ENCODE measurements around the gene SLC4A11.

The SLC4A11 gene

DNA sequence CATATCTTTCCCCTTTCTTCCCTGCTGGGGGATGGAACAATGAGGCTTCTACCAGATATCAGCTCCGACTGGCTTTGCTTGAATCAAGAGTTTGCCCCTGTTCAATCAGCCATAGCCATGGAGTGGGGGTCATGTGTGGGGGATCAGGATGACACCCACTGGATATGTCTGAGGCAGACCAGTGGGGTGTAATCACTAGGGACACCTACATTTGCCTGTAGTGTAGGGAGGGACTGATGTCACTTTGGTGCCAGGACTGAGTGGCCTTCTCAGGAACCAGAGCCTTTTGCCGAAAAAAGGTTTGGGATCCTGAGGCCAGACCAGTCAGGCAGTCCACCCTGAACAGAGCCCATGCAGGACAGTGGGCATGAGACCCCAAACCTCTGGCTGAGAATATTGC, 28.6 kb downstream of the SLC4A11 start:
- intact Hi-C loops (cut with DNase I) = no loop called here
- DNase-seq = no peak

DNA sequence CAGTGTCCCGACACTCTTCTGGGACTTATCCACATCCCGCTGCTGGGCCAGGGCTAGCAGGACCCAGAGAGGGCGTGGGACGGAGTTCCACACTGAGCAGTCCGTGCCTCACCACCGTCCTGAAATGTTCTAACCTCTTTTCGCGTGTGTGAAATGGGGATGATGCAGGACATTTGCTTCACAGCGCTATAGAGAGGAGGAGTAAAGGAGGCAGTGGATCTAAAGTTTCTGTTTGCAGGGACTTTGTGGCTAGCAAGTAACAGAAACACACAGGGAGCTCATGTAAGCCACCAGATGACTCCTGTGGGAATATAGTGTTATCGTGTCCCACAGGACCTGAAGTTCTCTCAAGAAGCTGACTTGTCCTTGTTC, 29.1 kb downstream of the SLC4A11 start:
- peak in 1 of 42 donors; percentile 42 for DNase-seq
- intact Hi-C loops (cut with DNase I) = no loop called here

GRCh38 chr20:3209257-3209945, 29.6 kb downstream of the SLC4A11 start, which contains the start of gene ITPA:
Gene ITPA (plus strand): TSS chr20:3209498. CDS start chr20:3209552, 54 bp downstream.
- intact Hi-C loops (cut with DNase I) = no loop called here

DNA sequence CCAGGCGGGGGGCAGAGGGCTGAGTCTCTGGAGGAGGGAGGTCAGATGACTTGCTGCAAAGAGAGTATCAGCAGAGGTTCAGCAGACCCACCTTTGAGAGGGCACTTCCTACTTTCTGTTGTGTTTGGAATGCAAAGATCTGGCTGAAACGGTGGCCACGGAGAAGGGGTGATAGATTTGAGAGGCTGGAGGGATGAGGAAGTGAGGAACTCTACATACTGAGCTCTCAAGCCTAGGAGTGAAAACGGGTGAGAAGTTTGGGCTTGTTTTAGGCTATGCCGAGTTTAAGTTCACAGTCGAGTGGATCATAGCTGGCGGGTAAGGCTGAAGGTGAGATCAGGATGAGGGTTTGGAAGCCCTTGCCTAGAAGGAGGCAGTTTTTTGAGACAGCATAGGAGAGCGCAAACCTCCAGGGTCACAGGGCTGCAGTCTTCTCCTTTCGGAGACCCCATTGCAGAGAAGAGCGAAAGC, 30.2 kb downstream of the SLC4A11 start:
- DNase-seq = peak in 1 of 42 donors; percentile 40
- intact Hi-C loops (cut with DNase I) = no loop called here

More at GRCh38 chr20:3209257-3209945, 29.6 kb downstream of the SLC4A11 start, which contains the start of gene ITPA:
- peak; percentile 24 to 85 (median 68) for DNase-seq

GRCh38 chr20:3204124-3204794, 34.7 kb downstream of the SLC4A11 start, which contains the start of gene DDRGK1:
Gene DDRGK1 (minus strand): TSS chr20:3204682. CDS start chr20:3204627, 55 bp downstream.
- peak; percentile 82 to 95 (median 90) for DNase-seq
- intact Hi-C loops (cut with DNase I) = no loop called here

DNA sequence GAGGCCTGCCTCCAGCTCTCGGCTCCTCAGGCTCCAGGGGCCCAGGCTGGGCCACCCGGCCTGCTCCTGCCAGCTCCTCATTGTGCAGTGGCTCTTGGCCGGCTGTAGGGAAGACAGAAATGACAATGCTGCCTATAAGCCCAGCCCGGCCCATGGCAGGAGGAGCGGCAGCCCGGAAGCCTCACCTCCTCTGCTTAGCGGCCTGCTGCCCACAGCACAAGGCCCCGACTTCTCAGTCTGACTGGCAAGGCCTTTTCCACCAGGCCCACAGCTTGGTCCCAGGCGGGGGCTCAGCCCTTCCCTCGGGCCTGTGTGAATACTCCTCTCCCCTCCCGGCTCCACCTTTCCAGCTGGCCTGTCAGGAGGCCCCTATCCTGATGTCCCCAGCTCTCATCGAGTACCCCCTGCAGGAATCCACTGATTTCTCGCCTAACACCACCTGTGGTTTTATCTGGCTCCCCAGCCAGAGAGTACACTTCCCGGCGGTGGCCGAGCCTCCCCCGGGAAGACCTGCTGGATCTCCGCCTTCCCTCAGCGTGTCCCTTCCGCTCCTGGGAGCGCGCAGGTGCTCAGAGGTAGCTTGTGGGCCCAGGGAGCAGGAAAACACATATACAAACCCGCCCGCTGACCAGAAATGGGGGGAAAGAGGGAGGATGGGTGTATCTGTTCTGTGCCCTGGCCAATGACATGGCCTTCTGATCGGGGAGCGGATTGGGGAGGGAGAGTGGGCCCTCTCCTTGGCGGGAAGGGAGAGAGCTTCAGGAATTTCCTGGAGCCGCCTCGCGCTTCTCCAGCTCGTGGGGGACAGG, 35.5 kb downstream of the SLC4A11 start:
- intact Hi-C loops (cut with DNase I) = no loop called here
- DNase-seq = peak in 4 of 42 donors; percentile 26 to 50 (median 46)

- intact Hi-C loops (cut with DNase I) = no loop called here
- DNase-seq = no peak
Observed at GRCh38 chr20:3202965-3203314, 36.0 kb downstream of the SLC4A11 start.

GRCh38 chr20:3199976-3200755, 38.8 kb downstream of the SLC4A11 start:
- intact Hi-C loops (cut with DNase I) = no loop called here
- DNase-seq = no peak

DNA sequence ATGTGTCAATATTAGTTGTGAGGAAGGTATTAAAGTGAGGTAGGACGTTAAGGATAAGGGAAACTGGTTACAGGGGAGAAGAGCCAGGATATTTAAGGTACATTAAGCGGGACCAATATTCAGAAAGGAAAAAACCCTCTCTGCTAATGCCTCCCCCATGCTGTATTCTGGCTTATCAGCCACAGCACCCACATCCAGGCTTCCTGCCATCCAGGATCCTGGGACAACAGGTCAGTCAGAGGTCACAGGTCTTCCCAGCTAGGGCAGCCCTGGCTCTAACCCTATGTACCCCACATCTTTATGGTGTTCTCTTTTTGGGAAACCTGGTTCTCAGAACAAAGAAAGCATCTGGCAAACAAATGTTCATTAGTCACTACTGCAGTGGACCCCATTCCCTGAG, 39.8 kb downstream of the SLC4A11 start:
- intact Hi-C loops (cut with DNase I) = no loop called here
- no peak for DNase-seq

DNA sequence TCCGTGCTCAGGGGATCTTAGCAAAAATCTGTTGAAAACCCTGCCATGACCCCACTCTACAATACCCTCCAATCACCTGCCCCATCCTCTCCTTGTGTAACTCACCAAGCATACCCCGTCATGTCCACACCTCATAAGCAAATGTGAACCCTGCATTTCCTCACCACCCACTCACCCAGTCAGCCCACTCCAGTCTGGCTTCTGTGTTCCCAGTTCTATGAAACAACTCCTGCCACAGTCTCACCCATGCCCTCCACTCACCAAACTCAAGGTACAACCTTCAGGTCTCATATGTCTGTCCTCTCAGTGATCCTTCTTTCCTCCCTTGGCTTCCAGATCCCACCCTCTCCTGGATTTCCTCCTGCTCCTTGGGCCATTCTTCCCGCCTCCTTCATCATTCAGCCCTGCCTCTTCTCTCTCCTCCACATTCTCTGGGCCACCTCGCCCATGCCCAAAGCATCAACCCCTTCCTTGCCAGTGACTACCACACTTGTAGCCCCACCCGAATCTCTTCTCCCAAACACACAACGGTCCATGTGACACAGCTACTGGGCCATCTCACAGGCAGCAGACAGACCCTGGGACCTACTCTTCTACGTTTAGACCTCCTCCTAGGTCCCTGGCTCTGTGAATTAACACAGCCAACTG, 43.3 kb downstream of the SLC4A11 start:
- intact Hi-C loops (cut with DNase I) = no loop called here
- no peak for DNase-seq

DNA sequence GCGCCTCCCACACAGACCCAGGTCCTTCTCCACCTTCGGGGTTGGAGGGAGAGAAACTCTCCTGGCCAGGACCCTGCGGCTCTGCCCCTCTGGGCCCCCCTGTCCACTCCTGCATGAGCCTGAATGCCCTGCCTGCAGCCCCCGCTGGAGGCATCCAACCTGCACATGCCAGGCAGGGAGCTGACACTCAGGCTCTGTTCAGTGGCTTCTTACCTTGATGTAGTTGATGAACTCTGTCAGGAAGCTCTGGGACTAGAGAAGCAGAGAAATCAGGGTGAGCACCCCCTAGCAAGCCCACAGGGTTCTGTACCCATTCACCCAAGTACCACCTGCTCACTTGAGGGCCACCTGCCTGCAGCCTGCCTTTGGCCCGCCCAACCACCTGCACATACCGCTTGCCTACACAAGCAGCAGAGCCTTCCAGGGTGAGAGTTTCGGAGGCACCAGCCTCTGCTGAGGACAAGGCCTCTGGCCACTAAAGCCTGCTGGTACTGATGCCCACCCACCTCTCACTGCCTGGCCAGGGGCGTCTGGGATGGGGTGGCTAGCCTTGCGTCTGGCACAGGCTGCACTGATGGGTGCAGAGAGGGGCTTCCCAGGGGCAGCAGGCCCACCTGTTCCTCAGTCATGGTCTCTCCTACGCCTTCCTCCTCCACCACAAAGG, 44.2 kb downstream of the SLC4A11 start:
- DNase-seq = peak in 1 of 42 donors; percentile 26
- intact Hi-C loops (cut with DNase I) = no loop called here

DNA sequence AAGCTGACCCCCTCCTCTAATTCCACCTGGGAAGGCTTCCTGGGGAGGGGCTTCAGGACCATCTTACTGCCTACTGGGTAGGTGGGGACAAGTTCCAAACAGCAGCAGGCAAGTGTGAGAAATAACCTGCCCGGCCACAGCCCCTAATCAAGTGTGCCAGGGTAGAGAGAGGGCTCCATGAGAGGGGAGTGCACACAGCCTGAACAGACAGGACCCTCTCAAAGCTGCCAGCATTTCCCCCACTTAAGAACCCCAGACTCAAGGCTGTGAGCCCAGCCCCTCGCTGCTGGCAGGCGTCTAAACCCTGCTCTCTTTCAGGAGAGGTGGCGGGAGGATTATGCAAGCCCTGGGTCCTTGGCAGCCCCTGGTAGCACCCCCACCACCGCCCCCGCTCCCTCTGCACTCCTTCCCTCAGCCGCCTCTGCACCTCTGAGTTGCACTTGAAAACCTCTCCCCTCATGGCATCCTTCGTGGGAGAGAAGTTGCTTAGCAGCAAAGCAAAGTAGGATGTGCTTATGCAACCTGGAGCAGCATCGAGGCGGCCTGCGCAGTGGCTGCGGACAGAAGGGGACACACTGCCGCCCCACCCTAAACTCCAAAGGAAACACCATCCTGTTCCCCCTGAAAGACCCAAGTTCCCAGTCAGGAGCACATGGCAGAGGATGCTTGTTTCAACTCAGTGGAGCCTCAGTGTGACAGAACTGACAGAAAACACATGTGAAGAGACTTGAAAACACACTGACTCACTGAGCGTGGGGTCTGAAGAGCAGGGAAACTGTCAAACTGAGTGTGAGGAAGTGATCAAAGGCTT, 45.0 kb downstream of the SLC4A11 start:
- intact Hi-C loops (cut with DNase I) = no loop called here
- peak; percentile 44 to 94 (median 81) for DNase-seq

DNA sequence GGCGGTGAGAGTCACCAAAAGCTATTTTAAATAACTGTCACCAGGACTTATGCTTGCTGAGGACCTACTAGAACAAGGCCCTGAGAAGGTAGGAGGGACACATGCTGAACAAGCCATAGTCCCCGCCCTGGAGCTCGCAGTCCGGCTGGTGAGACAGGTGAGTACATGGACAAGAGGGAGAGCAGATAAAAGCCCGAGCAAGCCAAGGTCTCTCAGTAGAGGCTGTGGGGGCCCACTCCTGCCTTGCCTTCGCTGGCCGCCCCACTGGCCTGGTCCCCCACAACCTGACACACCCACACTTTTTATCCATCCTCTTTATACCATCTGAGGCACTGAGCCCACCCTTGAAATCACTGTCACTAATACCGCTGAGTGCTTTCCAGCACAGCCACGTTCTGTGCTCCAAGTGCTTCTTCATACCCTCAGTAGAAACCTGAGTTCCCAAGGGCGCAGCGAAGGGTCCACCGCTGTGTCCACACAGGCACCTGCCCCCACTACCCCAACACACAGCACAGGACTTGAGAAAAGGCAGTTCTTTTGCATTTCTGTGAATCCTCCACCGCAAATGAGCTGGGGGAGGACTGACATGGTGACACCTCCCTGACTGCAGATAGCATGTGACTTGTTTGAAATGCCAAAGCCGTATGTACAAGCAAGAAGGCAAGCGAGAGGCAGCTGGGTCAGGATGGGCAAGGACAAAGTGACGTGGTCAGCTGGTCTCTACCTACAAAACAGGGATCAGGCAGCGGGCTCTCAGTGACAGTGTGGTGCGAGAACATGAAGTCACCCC, 46.6 kb downstream of the SLC4A11 start:
- intact Hi-C loops (cut with DNase I) = no loop called here
- peak in 17 of 42 donors; percentile 23 to 81 (median 51) for DNase-seq

DNA sequence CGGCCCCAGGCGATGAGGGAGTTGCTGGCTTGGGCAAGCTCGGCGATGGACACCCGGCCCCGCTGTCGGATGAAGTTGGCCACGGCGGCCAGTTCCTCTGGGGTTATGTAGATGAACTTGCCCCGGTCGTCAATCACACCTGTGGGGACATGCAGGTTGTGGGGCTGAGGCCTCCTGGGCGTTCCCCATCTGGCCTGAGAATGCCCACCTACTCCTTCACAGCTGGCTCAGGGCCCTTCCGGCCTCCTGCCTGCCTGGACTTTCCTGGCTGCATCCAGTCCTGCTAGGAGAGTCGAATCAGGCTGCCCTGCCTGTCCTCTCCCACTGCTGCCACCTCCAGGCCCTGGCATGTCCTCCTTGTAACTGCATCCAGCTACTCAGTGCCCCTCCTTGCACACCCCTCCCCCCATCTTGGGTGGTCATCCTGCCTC, 48.3 kb downstream of the SLC4A11 start:
- intact Hi-C loops (cut with DNase I) = no loop called here
- DNase-seq = no peak

GRCh38 chr20:3189561-3190131, 49.3 kb downstream of the SLC4A11 start:
- peak in 1 of 42 donors; percentile 25 for DNase-seq

More at GRCh38 chr20:3189561-3190131, 49.3 kb downstream of the SLC4A11 start:
- intact Hi-C loops (cut with DNase I) = no loop called here
